HG03064 (cell line): ENCODE results near the gene LSM3.

Source experiments
- ATAC-seq: cut with Tn5 transposase; IDR thresholded peaks from one replicate; pipeline ENCODE4 v1.9.1; 2021; ENCODE audit warnings: low read depth; ENCODE audit not compliant: unreplicated experiment

The LSM3 gene

DNA sequence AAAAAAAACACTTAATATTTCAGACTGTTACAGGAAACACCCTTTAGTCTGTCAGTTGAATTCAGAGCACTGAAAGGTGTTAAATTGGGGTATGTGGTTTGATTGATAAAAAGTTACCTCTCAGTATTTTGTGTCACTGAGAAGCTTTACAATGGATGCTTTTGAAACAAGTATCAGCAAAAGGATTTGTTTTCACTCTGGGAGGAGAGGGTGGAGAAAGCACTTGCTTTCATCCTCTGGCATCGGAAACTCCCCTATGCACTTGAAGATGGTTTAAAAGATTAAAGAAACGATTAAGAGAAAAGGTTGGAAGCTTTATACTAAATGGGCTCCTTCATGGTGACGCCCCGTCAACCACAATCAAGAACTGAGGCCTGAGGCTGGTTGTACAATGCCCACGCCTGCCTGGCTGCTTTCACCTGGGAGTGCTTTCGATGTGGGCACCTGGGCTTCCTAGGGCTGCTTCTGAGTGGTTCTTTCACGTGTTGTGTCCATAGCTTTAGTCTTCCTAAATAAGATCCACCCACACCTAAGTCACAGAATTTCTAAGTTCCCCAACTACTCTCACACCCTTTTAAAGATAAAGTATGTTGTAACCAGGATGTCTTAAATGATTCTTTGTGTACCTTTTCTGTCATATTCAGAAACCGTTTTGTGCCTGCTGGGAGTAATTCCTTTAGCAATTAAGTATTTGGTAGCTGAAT is 35.9 kb upstream of the LSM3 start:
- no peak for ATAC-seq

DNA sequence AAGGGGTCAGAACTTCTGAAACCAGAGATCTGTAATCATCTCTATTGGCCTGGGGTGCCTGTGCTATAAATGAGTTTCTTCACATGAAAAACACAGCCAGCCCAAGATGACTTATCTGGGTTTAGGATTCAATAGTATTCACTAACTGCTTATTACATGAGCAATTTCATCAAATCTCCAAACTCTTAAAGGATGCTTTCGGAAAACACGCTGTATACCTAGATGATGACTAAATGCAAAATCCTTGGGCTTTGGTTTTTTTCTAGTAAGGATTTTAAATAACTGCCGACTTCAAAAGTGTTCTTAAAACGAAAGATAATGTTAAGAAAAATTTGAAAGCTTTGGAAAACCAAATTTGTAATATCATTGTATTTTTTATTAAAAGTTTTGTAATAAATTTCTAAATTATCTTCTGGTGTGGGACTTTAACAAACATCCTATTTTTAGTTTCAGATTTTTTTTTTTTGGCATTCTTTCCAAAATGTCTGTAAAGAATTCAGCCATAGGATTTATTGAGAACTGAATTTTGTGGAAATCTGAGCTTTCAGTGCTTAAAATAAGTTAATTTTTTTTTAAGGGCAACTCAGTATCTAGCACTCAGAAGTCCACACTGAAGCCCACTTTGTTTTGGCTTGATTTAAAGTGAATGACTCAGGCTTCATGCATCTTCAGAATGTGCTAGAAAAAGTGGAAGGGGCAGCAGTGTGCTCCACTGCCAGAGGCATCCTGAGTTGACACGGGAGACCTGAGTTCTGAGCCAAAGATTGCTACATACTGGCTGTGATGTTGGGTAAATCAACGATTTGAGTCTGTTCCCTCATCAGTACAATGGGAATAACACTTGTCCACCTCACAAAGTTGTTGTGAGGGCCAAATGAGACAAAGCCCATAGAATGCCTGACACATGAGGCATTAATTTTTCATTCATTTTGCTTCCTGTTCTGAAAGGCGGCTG is 35.1 kb upstream of the LSM3 start:
- ATAC-seq: no peak

DNA sequence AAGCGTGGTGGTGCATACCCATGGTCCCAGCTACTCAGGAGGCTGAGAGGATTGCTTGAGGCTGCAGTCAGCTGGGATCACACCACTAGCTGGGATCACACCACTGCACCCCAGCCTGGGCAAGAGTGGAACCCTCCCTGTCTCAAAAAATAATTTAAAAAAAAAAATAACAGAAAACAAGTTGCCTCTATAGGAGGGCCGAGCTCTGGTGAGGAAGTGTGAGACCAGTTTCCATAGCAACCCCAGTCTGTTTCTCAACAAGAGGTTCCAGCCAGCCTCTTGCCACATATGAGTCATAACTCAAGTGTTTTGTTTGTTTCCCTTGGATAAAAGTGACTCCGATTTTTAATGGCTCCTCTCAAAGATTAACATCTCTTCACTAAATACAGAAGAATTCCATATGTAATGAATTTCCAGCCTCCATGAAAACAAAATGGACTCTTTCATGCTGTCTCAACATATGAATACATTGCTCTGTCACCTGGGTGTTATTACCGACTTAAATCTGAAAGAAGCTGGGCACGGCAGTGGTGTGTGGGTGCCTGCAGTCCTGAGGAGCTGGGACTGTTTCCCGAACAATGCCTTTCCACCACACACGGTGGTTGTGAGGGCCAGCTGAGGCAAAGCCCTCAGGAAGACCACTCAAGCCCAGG is 34.1 kb upstream of the LSM3 start:
- ATAC-seq: peak; percentile 89

DNA sequence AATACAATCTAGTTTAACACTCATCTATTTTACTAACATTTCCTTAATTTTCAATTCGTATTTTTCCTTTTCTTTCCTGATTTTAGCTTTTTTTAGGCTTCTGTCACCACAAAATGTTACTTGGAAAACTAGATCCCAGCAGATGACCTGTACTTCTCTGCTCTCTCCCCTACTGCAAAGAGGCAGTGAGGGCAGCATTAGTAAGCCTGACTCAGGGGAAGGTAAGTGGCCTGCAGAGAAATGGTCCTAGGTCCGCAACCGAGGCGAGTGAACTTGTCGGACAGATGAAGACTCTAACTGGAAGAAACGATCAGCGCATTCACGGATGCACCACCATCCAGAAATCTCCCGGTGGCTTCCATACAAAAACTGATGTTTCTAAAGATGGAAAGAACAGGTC is 33.4 kb upstream of the LSM3 start:
- no peak for ATAC-seq

DNA sequence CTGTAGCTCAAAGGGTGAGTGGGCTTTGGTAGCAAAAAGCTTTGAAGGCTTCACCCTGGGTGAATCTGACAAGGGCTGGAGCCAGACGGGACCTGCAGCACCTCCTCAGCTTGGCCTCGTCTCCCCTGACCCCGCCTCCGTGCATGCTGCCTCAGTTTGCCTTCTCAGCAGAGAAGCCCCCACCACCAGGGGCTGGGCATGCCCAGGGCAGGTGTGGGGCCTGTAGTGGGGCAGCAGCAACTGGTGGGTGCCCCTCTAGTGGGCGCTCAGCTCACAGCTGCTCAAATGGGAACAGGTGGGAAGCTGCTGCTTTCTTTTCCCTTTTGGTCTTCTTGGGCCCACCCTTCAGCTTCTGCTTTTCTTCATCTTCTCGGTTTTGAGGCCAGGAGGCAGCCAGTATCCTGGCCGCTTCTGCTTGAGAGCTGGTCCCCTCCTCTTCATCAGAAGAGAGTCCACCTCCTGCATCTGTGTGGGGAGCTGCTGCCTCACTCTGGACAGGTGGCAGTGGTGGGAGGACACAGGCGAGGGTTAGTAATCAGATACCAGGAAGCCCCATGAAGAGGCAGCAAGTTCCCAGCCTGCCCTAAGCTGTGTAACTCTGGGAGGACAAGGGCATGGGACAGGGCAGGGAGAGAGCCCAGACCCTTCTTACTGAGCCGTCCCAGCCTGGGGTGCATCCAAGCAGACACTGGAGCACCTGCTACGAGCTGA is 32.8 kb upstream of the LSM3 start:
- ATAC-seq: no peak

DNA sequence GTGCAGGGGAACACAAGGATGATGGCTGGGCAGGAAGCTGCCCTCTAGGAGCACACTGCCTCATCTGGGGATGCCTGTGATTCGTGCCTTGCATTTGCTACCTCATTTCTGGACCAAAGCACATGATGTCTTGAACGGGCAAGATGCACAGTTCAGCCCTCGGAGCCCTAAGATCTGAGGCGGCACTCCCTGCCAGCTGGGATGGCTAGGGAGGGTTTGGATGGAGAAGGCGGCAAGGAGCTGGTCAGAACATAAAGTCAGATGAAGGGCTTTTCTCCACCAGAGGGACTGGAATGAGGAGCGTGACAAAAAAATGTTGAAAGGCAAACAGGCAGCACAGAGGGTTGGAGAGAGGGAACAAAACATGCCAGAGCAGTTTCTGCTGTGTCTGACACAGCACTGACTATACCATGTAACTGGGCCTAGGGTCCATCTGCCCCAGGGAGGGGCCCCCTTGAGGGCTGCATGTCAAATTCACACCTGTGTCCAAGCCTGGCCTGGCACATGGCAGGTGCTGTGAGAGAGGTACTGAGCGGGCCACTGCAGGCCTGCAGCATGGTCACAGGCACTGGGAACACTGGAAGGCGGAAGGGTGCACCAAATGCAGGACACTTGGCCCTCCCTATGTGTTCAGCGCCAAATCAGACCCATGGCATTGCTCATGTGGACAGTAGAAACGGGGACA is 32.1 kb upstream of the LSM3 start:
- ATAC-seq: no peak

DNA sequence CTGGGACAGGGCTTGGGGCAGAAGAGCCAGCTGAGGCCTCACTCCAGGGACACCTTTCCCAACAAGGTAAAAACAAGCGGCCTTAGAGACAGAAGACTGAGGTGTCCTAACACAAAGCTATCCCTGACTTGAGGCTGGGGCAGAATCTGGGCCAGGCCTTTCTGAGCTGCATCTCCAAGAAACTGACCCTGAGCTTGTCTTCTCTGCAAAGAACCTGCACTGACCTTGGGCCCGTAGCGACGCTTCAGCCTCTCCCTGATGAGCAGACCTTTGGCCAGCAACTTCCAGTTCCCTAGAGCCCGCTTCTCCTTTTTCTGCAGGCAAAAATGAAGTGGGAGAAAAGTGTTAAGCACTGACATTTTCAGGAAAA is 31.6 kb upstream of the LSM3 start:
- no peak for ATAC-seq

GRCh38 chr3:14147617-14148016 is 31.0 kb upstream of the LSM3 start:
- no peak for ATAC-seq

DNA sequence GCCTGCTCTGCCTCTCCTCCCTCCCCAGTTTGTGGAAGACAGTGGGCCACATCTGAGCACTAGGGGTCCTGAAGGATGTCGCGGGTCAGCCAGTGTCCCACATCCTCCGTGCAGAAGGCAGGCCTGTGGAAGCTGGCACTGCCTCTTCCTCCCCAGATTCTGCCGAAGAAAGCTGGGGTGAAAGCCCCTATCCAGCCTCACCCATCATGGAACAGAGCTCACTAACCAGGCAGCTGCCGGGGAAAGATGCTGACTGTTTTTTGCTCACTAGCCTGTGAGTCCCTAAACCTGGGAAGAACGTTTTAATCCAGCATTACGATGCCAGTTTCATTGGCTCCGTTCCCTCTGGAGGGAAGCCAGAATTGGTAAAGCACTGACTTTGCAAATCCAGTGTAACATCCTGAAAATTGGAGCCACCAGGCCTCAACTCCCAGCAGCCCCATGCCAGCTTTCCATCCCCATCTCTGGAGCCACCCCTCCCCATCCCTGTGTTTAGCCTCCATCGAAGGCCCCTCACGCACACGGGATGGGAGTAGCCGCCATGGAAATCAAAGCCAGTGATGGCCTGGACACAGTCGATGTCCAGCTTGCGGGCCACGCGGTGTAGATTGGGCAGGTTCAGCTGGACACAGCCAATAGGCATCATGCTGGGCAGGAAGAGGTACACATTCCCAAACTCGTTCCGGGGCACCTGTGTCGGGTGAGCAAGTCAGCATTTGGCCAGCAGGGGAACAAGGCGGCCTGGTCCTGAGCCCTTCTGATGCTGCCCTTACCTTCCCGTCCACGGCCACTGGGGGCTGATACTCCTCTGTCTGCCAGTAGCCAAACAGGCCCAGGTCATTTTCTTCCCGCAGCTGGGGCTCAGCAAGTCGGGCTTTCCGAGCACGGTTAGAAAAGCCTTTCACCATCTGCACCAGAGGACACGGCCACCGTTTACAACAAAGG is 30.3 kb upstream of the LSM3 start:
- no peak for ATAC-seq

DNA sequence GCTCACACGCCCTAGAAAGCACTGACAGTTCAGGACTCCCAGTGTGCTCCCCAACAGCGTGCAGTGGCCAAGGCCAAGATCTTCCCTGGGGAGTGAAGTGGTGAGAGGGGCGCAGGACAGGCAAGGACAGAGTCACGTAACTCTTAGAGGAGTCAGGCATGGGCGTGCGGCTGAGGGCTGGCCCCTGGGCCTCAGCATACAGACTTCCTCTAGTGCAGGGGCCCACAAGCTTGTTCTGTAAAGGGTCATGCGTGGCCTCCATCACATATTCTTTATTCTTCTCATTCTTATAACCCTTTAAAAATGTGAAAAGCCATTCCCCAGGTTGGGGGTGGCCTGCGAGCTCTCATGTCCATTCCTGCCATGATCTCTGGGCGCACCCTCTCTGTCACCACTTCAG is 28.5 kb upstream of the LSM3 start:
- no peak for ATAC-seq

GRCh38 chr3:14150491-14151230 is 28.0 kb upstream of the LSM3 start:
- no peak for ATAC-seq

DNA sequence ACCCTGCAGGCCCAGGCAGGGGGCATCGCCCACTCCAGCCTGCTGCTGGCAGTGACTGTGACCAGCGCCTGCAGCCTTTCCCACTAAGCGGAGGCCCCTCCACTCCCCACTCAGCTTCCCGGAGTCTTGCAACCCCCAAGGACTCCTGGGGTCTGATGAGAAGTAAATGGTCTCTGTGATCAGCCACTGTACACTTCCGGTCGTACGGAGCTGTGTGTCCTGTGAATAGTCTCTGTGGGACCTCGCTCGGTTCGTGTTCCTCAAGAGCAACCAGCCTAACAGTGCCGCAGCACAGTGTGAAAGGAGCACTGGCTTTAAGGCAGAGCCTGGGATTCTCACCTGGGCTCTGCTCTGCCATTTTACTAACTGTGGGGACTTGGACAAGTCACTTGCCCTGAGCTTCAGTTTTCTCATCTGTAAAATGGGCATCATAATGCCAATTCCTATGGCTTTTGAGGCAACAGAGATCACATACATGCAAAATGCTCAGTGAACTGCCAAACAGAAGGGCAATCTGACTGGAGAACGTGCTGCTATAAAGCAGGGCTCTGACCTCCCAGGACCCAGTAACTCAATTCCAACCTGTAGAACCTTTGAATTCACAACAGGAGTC is 27.0 kb upstream of the LSM3 start:
- ATAC-seq: no peak

- ATAC-seq: no peak
These were observed 26.2 kb upstream of the LSM3 start for GRCh38 chr3:14152233-14152962.

DNA sequence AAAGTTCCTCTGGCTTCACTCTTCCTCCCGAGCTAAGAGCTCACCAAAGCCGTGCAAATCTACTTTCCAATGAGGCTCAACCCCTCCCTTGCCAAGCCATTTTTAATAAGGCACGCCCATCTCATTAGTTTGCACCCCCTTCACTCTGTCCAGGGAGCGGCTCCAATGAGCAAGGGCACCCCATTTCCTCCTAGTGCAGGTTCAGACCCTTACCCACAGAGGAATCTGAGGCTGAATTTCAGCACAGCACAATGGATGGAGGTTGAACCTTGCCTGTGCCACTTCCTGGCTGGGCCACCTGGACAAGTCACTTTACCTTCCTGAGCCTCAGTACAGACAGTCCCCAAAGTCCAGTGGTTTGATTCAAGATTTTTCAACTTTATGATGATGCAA is 25.7 kb upstream of the LSM3 start:
- ATAC-seq: no peak

- no peak for ATAC-seq
These were observed 25.0 kb upstream of the LSM3 start for GRCh38 chr3:14153663-14154062.

DNA sequence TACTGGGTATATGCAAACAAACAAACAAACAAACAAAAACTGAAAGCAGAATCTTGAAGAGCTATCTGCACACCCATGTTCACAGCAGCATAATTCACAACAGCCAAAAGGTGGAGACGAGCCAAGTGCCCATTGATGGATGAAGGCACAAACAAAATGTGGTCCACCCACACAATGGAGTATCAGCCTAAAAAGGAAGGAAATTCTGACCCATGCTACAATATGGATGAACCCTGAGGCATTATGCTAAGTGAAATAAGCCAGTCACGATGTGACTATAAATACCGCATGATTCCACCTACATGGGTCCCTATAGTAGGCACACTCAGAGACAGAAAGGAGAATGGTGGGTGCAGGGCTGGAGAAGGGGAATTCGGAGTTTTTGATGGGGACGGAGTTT is 24.3 kb upstream of the LSM3 start:
- no peak for ATAC-seq

- ATAC-seq: no peak
These were observed 23.6 kb upstream of the LSM3 start for GRCh38 chr3:14154895-14155440.
